Esophagus squamous epithelium (tissue), 5 donors: ENCODE results near the gene FCAR. TPM values are rescaled to one million over a fixed set of nuclear protein-coding genes. Genes with fewer than 3 reads are reported as not detected.
"Not testable (repeated sequence)": the region's sequence is repeated elsewhere in the genome, so short reads cannot be mapped to it uniquely, and the experiment has no call there.

Source experiments
- DNase-seq: peaks from one replicate; lab custom pipeline; 2025; lab: John Stamatoyannopoulos, UW
- H3K27ac ChIP-seq, 4 donors: fragments of 200-600 bp; sonication (generic); one replicate each; pipeline ENCODE4 v1.5.1; 2016 to 2019; ENCODE audit warnings: mild to moderate bottlenecking in 1 of 4
- H3K27me3 ChIP-seq, 4 donors: fragments of 200-600 bp; sonication (generic); 1 replicate in 3 of 4; 2 replicates in 1 of 4; pipeline versions ENCODE4 v1.5.1 to v1.6.0; 2017 to 2021; ENCODE audit warnings: antibody characterized with exemption in 1 of 4
- H3K36me3 ChIP-seq, 3 donors: fragments of 200-600 bp; sonication (generic); one replicate each; pipeline ENCODE4 v1.5.1; 2016 to 2019
- H3K4me1 ChIP-seq, 3 donors: fragments of 200-600 bp; sonication (generic); one replicate each; pipeline ENCODE4 v1.5.1; 2017 to 2019
- H3K4me3 ChIP-seq, 4 donors: fragments of 200-600 bp; sonication (generic); 1 replicate in 3 of 4; 2 replicates in 1 of 4; pipeline ENCODE4 v1.5.1; 2016 to 2019; ENCODE audit warnings: mild to moderate bottlenecking in 2 of 4, moderate library complexity in 1 of 4
- H3K9me3 ChIP-seq, 3 donors: fragments of 200-600 bp; sonication (generic); one replicate each; pipeline ENCODE4 v1.5.1; 2016 to 2019
- CTCF ChIP-seq, 6 experiments: fragments of 450-650 bp in 4 of 6; fragments of 200-600 bp in 2 of 6; sonication (generic) in 2 of 6; IDR thresholded peaks; one replicate each; pipeline ENCODE4 v1.5.1; 2016 to 2019; ENCODE audit warnings: antibody characterized with exemption in 6 of 6, mild to moderate bottlenecking in 4 of 6, moderate library complexity in 4 of 6
- POLR2A ChIP-seq, 4 donors: fragments of 450-650 bp; IDR thresholded peaks; one replicate each; pipeline ENCODE4 v1.6.1; 2017; ENCODE audit warnings: antibody characterized with exemption in 4 of 4, mild to moderate bottlenecking in 4 of 4, moderate library complexity in 3 of 4
- WGBS, 2 donors: methylation state at CpG; one replicate each; pipeline ENCODE4 v1.1.5; 2018; 5-methylcytosine and 5-hydroxymethylcytosine counted together
- intact Hi-C: fragments of 100-400 bp; cut with DNase I; formaldehyde crosslinking; loops from one replicate; pipeline ENCODE4 v1.15.0; 2022
- total RNA-seq, 4 donors: library from RNA; depleted of rRNA; stranded (reverse); fragments of >200 nt; gene quantifications; one replicate each; pipeline ENCODE4 v1.1.0, GENCODE V29; 2016
- donor health status: DM: yes; HTN: yes; CAD: no.

The FCAR gene
- total RNA-seq, 4 donors from 2014 or later = 0.41 to 0.61 TPM; not detected in 2

- Histone ChIP-seq H3K27ac (no peak overlapping the region), H3K36me3 (no peaks in the 10 kb centered on the region), H3K4me1 (no peaks in the 10 kb centered on the region), H3K9me3 (no peaks in the 10 kb centered on the region), H3K4me3 (no peak overlapping the region), H3K27me3 (peaks cover 0 to 6% (median 0%) of the 10 kb centered on the region in 4 donors)
- no peak for DNase-seq
- intact Hi-C loops = no loop called here
- TF ChIP-seq POLR2A (IDR thresholded peaks at IDR 0.05) (no peak), CTCF (IDR thresholded peaks at IDR 0.05) (no peak)
- 74 to 76% methylated on average over 3 of the region's 3 CpGs for WGBS, 2 donors
These were observed 28.0 kb downstream of the FCAR start for GRCh38 chr19:54902061-54902460.

- WGBS, 2 donors = 87 to 89% methylated on average over 6 of the region's 6 CpGs
- H3K27ac ChIP-seq = no peak overlapping the region
- H3K4me1 ChIP-seq = no peaks in the 10 kb centered on the region
- no peaks in the 10 kb centered on the region for H3K36me3 ChIP-seq
- no peak for DNase-seq
- intact Hi-C loops = no loop called here
- no peak overlapping the region for H3K4me3 ChIP-seq
- no peak for TF ChIP-seq POLR2A (IDR thresholded peaks at IDR 0.05)
- TF ChIP-seq CTCF (IDR thresholded peaks at IDR 0.05) = no peak
- H3K9me3 ChIP-seq = no peaks in the 10 kb centered on the region
- H3K27me3 ChIP-seq = peaks cover 0 to 6% (median 0%) of the 10 kb centered on the region in 4 donors
These were observed 29.3 kb downstream of the FCAR start for GRCh38 chr19:54903303-54903702.

- H3K9me3 ChIP-seq, intact Hi-C loops, H3K4me3 ChIP-seq, H3K36me3 ChIP-seq, H3K27me3 ChIP-seq, H3K4me1 ChIP-seq, DNase-seq, H3K27ac ChIP-seq: not testable (repeated sequence)
- WGBS, 2 donors = 63 to 77% methylated on average over 3 of the region's 4 CpGs
These were observed 30.2 kb downstream of the FCAR start for GRCh38 chr19:54904261-54904660.

- no peaks in the 10 kb centered on the region for H3K9me3 ChIP-seq
- no peak overlapping the region for H3K4me3 ChIP-seq
- no peaks in the 10 kb centered on the region for H3K4me1 ChIP-seq
- H3K36me3 ChIP-seq = no peaks in the 10 kb centered on the region
- TF ChIP-seq CTCF (IDR thresholded peaks at IDR 0.05) = no peak
- H3K27ac ChIP-seq = no peak overlapping the region
- no peaks in the 10 kb centered on the region for H3K27me3 ChIP-seq
- DNase-seq = no peak
- intact Hi-C loops = no loop called here
- 47 to 51% methylated on average over 5 of the region's 5 CpGs for WGBS, 2 donors
These were observed 31.4 kb downstream of the FCAR start for GRCh38 chr19:54905421-54905802.

GRCh38 chr19:54905803-54906511, 31.9 kb downstream of the FCAR start, which contains the start of gene NCR1:
Gene NCR1 (plus strand): TSS chr19:54906148. CDS start chr19:54906188, 40 bp downstream.
- Histone ChIP-seq H3K4me3 (no peak within 1 kb of the TSS), H3K27me3 (no peaks in the 10 kb centered on the region), H3K4me1 (no peaks in the 10 kb centered on the region), H3K36me3 (no peaks in the 10 kb centered on the region), H3K27ac (no peak within 1 kb of the TSS), H3K9me3 (no peaks in the 10 kb centered on the region)
- intact Hi-C loops = no loop called here
- 32 to 38% methylated on average over 5 to 12 of the region's 22 CpGs for WGBS, 2 donors
- DNase-seq = no peak
- TF ChIP-seq POLR2A (IDR thresholded peaks at IDR 0.05) = no peak
- no peak for TF ChIP-seq CTCF (IDR thresholded peaks at IDR 0.05)
